Right renal cortex interstitium (tissue), 3 donors: Measurements from ENCODE around the gene KDM8. TPM values are rescaled to one million over a fixed set of nuclear protein-coding genes. Genes with fewer than 3 reads are reported as not detected.
A peak's percentile ranks its signal among the peaks of the same experiment; 100 is the strongest.

ENCODE experiments used
- DNase-seq, 3 donors: peaks; one replicate each; pipeline ENCODE4 v3.0.0-alpha.2; 2013; ENCODE audit warnings: low read depth in 3 of 3, low spot score in 2 of 3
- polyA plus RNA-seq, 3 donors: library from polyadenylated mRNA; unstranded; fragments of 120-200 nt; gene quantifications; one replicate each; pipeline ENCODE4 v1.2.1, GENCODE V29; 2013; ENCODE audit not compliant: insufficient read length in 3 of 3

KDM8 gene
- polyA plus RNA-seq, 3 donors: 8.5 to 9.5 (median 9.4) TPM

- no peak for DNase-seq
Observed at GRCh38 chr16:27264151-27264550, 60.8 kb downstream of the KDM8 start.

GRCh38 chr16:27265982-27266381, 62.7 kb downstream of the KDM8 start:
- DNase-seq: no peak

GRCh38 chr16:27267037-27267677, 63.8 kb downstream of the KDM8 start:
- no peak for DNase-seq

GRCh38 chr16:27268376-27269299, 65.3 kb downstream of the KDM8 start, which contains the start of gene NSMCE1:
Gene NSMCE1, minus strand, starts transcription at chr16:27268772. Its CDS starts 11,202 bp downstream, at chr16:27257570.
- peak; percentile 91 to 95 (median 91) for DNase-seq

GRCh38 chr16:27269300-27270150, 66.2 kb downstream of the KDM8 start:
- DNase-seq: no peak

GRCh38 chr16:27270349-27270748, 67.0 kb downstream of the KDM8 start:
- DNase-seq: no peak

Other genes starting within 250 kb of the KDM8 start
- not detected for gene C16orf82, start 136.6 kb upstream of the KDM8 start, polyA plus RNA-seq
- gene NSMCE1, start 65.2 kb downstream of the KDM8 start, polyA plus RNA-seq: 10 to 100 TPM; 83.3 to 97.9 (median 94.8) TPM
- 10 to 100 TPM; 14.3 to 17.3 (median 14.5) TPM for gene IL4R, start 110.4 kb downstream of the KDM8 start, polyA plus RNA-seq
- gene IL21R, start 198.6 kb downstream of the KDM8 start, polyA plus RNA-seq: under 1 TPM; 0.12 to 0.22 (median 0.18) TPM